Stomach (tissue), 9 donors: ENCODE measurements around the gene ATP7A. TPM values are rescaled to one million over a fixed set of nuclear protein-coding genes. Genes with fewer than 3 reads are reported as not detected.
"Not testable (repeated sequence)": the region's sequence is repeated elsewhere in the genome, so short reads cannot be mapped to it uniquely, and the experiment has no call there.

Experiments
- DNase-seq, 2 donors: peaks; one replicate each; pipeline versions ENCODE4 v3.0.0 to v3.0.0-alpha.2; 2013 to 2019
- H3K27ac ChIP-seq, 5 donors: fragments of 200-600 bp in 4 of 5; sonication (generic) in 4 of 5; one replicate each; pipeline ENCODE4 v1.5.1; 2013 to 2019; ENCODE audit warnings: mild to moderate bottlenecking in 1 of 5, moderate library complexity in 1 of 5
- H3K27me3 ChIP-seq, 3 donors: fragments of 200-600 bp; sonication (generic); one replicate each; pipeline ENCODE4 v1.5.1; 2017 to 2019; ENCODE audit warnings: mixed run types in 1 of 3
- H3K36me3 ChIP-seq, 4 donors: fragments of 200-600 bp; sonication (generic); 1 replicate in 3 of 4; 2 replicates in 1 of 4; pipeline ENCODE4 v1.5.1; 2016 to 2019
- H3K4me1 ChIP-seq, 4 donors: fragments of 200-600 bp; sonication (generic); one replicate each; pipeline ENCODE4 v1.5.1; 2016 to 2019
- H3K4me3 ChIP-seq, 4 donors: fragments of 200-600 bp; sonication (generic) in 3 of 4; one replicate each; pipeline ENCODE4 v1.5.1; 2016 to 2019; ENCODE audit warnings: mild to moderate bottlenecking in 1 of 4
- H3K9me3 ChIP-seq, 4 donors: fragments of 200-600 bp; sonication (generic); one replicate each; pipeline ENCODE4 v1.5.1; 2016 to 2019
- CTCF ChIP-seq, 7 experiments: fragments of 450-650 bp in 4 of 7; fragments of 200-600 bp in 3 of 7; sonication (generic) in 3 of 7; IDR thresholded peaks; one replicate each; pipeline ENCODE4 v1.5.1; 2016 to 2019; ENCODE audit warnings: antibody characterized with exemption in 7 of 7, control low read depth in 2 of 7, mild to moderate bottlenecking in 1 of 7
- EP300 ChIP-seq: sonication (generic); formaldehyde crosslinking; IDR thresholded peaks from one replicate; pipeline ENCODE4 v1.6.1; 2017; ENCODE audit warnings: antibody characterized with exemption
- POLR2A ChIP-seq, 4 donors: fragments of 450-650 bp; IDR thresholded peaks; one replicate each; pipeline ENCODE4 v1.6.1; 2016; ENCODE audit warnings: antibody characterized with exemption in 4 of 4, control low read depth in 2 of 4, mild to moderate bottlenecking in 1 of 4, moderate library complexity in 1 of 4
- POLR2AphosphoS5 ChIP-seq, 3 donors: sonication (generic); formaldehyde crosslinking; IDR thresholded peaks; one replicate each; pipeline ENCODE4 v1.6.1; 2016; ENCODE audit warnings: antibody characterized with exemption in 3 of 3
- WGBS, 5 donors: extraction: QIAGEN DNeasy Blood & Tissue Kit in 3 of 5; methylation state at CpG; one replicate each; pipeline versions ENCODE4 v1.1.5 to v1.1.7; 2013 to 2018; 5-methylcytosine and 5-hydroxymethylcytosine counted together
- intact Hi-C: fragments of 100-400 bp; cut with DNase I; formaldehyde crosslinking; loops from one replicate; pipeline ENCODE4 v1.15.1; 2023; ENCODE audit warnings: low total_unique reads
- polyA plus RNA-seq, 3 donors: library from polyadenylated mRNA; stranded (reverse); fragments of 200-250 nt; gene quantifications; one replicate each; pipeline ENCODE4 v1.2.3, GENCODE V29; 2013
- small RNA-seq, 4 donors: library from RNA; depleted of rRNA; stranded (forward); fragments of <200 nt; gene quantifications; one replicate each; pipeline ENCODE3, GENCODE V24; 2016
- total RNA-seq, 5 donors: library from RNA; depleted of rRNA; stranded (reverse); fragments of >200 nt; gene quantifications; one replicate each; pipeline versions ENCODE4 v1.1.0 to v1.2.3, GENCODE V29; 2014 to 2016
- donor health status: healthy with polysubstance abuse.
- donor health status: Bipolar disorder and iron deficiency.
- donor health status: healthy.

The ATP7A gene
- total and polyA plus RNA-seq, 8 donors, result 0.76 to 38.2 (median 4.4) TPM

- Histone ChIP-seq H3K36me3 (no peaks in the 10 kb centered on the region), H3K4me1 (no peaks in the 10 kb centered on the region), H3K4me3 (no peak overlapping the region), H3K9me3 (peaks cover 0 to 30% (median 11%) of the 10 kb centered on the region in 4 donors), H3K27ac (no peak overlapping the region), H3K27me3 (no peaks in the 10 kb centered on the region)
- TF ChIP-seq CTCF (IDR thresholded peaks at IDR 0.05) (no peak), EP300 (no peak), POLR2A (IDR thresholded peaks at IDR 0.05) (no peak), POLR2AphosphoS5 (IDR thresholded peaks at IDR 0.05) (no peak)
- intact Hi-C loops, result no loop called here
- DNase-seq, result no peak
Measured at GRCh38 chrX:78074088-78074487, 163.6 kb downstream of the ATP7A start.

- intact Hi-C loops, result no loop called here
- WGBS, 5 donors, result 78 to 90% (median 88%) methylated on average over 5 of the region's 5 CpGs
- Histone ChIP-seq H3K9me3 (peaks cover 0 to 26% (median 9%) of the 10 kb centered on the region in 4 donors), H3K27ac (no peak overlapping the region), H3K27me3 (no peaks in the 10 kb centered on the region), H3K36me3 (no peaks in the 10 kb centered on the region), H3K4me1 (no peaks in the 10 kb centered on the region), H3K4me3 (no peak overlapping the region)
- TF ChIP-seq POLR2A (IDR thresholded peaks at IDR 0.05), result no peak
- TF ChIP-seq EP300, result no peak
- no peak for DNase-seq
Measured at GRCh38 chrX:78075787-78076389, 165.4 kb downstream of the ATP7A start.

GRCh38 chrX:78081413-78081812, 170.9 kb downstream of the ATP7A start:
- H3K27ac ChIP-seq, H3K4me1 ChIP-seq, H3K27me3 ChIP-seq, DNase-seq, H3K4me3 ChIP-seq, intact Hi-C loops, H3K36me3 ChIP-seq: not testable (repeated sequence)
- WGBS, 5 donors, result 83 to 91% (median 89%) methylated on average over 6 of the region's 6 CpGs
- H3K9me3 ChIP-seq, result peaks cover 0 to 12% (median under 1%) of the 10 kb centered on the region in 4 donors

GRCh38 chrX:78092296-78092695, 181.8 kb downstream of the ATP7A start:
- no peak overlapping the region for H3K27ac ChIP-seq
- peak in 1 of 2 donors; percentile 39 for DNase-seq
- peaks cover 0 to 8% (median 2%) of the 10 kb centered on the region in 4 donors for H3K9me3 ChIP-seq
- H3K4me3 ChIP-seq, result no peak overlapping the region
- intact Hi-C loops, result no loop called here
- no peaks in the 10 kb centered on the region for H3K27me3 ChIP-seq
- TF ChIP-seq EP300 (no peak), CTCF (IDR thresholded peaks at IDR 0.05) (peak in 1 of 7 experiments; percentile 8)
- no peaks in the 10 kb centered on the region for H3K4me1 ChIP-seq
- 34 to 69% (median 39%) methylated on average over 2 of the region's 2 CpGs for WGBS, 5 donors
- H3K36me3 ChIP-seq, result no peaks in the 10 kb centered on the region

- no peak overlapping the region for H3K27ac ChIP-seq
- no peaks in the 10 kb centered on the region for H3K27me3 ChIP-seq
- no peak for DNase-seq
- intact Hi-C loops, result no loop called here
- H3K36me3 ChIP-seq, result no peaks in the 10 kb centered on the region
- H3K4me1 ChIP-seq, result no peaks in the 10 kb centered on the region
- H3K9me3 ChIP-seq, result no peaks in the 10 kb centered on the region
- H3K4me3 ChIP-seq, result no peak overlapping the region
- TF ChIP-seq POLR2AphosphoS5 (IDR thresholded peaks at IDR 0.05) (no peak), EP300 (no peak), POLR2A (IDR thresholded peaks at IDR 0.05) (no peak), CTCF (IDR thresholded peaks at IDR 0.05) (no peak)
Measured at GRCh38 chrX:78098108-78098507, 187.6 kb downstream of the ATP7A start.

Small RNAs within 50 kb of the gene (small RNA-seq; reads per million reads assigned to genes)
- 0 reads per million in 4 donors for gene RN7SL460P

Other genes with a start within 250 kb of the ATP7A start
- gene ATRX, start 124.5 kb upstream of the ATP7A start, total RNA-seq, result 100 to 1,000 TPM in 3 of 5 donors, 10 to 100 TPM in 2; 37.7 to 225 (median 127) TPM
- 10 to 100 TPM in 1 of 3 donors, 1 to 10 TPM in 2; 7.9 to 10.4 (median 9.7) TPM for gene ATRX, start 124.5 kb upstream of the ATP7A start, polyA plus RNA-seq
- 100 to 1,000 TPM in 1 of 5 donors, 10 to 100 TPM in 4; 16.1 to 135 (median 28.8) TPM for gene MAGT1, start 15.3 kb upstream of the ATP7A start, total RNA-seq
- gene MAGT1, start 15.3 kb upstream of the ATP7A start, polyA plus RNA-seq, result 10 to 100 TPM in 2 of 3 donors, 1 to 10 TPM in 1; 6.1 to 19.0 (median 10.1) TPM
- 1,000 to 10,000 TPM in 1 of 5 donors, 100 to 1,000 TPM in 3, 10 to 100 TPM in 1; 75.0 to 1,019 (median 279) TPM for gene COX7B, start 11.2 kb upstream of the ATP7A start, total RNA-seq
- 1,000 to 10,000 TPM; 1,038 to 1,320 (median 1,175) TPM for gene COX7B, start 11.2 kb upstream of the ATP7A start, polyA plus RNA-seq
- not detected for gene PGAM4, start 58.9 kb downstream of the ATP7A start, total RNA-seq
- gene PGAM4, start 58.9 kb downstream of the ATP7A start, polyA plus RNA-seq, result not detected
- gene PGK1, start 193.6 kb downstream of the ATP7A start, total RNA-seq, result 100 to 1,000 TPM in 3 of 5 donors, 10 to 100 TPM in 2; 29.3 to 207 (median 104) TPM
- 100 to 1,000 TPM; 122 to 150 (median 128) TPM for gene PGK1, start 193.6 kb downstream of the ATP7A start, polyA plus RNA-seq
- 10 to 100 TPM in 3 of 5 donors, 1 to 10 TPM in 2; 3.2 to 75.4 (median 20.9) TPM for gene TAF9B, start 229.0 kb downstream of the ATP7A start, total RNA-seq
- gene TAF9B, start 229.0 kb downstream of the ATP7A start, polyA plus RNA-seq, result 10 to 100 TPM; 11.1 to 13.4 (median 11.7) TPM